ENCODE measurements around the gene AHNAK. TPM values are rescaled to one million over a fixed set of nuclear protein-coding genes. Genes with fewer than 3 reads are reported as not detected.

AHNAK gene
- total RNA-seq, 1 donor from 2014 or later: 296 TPM

DNA sequence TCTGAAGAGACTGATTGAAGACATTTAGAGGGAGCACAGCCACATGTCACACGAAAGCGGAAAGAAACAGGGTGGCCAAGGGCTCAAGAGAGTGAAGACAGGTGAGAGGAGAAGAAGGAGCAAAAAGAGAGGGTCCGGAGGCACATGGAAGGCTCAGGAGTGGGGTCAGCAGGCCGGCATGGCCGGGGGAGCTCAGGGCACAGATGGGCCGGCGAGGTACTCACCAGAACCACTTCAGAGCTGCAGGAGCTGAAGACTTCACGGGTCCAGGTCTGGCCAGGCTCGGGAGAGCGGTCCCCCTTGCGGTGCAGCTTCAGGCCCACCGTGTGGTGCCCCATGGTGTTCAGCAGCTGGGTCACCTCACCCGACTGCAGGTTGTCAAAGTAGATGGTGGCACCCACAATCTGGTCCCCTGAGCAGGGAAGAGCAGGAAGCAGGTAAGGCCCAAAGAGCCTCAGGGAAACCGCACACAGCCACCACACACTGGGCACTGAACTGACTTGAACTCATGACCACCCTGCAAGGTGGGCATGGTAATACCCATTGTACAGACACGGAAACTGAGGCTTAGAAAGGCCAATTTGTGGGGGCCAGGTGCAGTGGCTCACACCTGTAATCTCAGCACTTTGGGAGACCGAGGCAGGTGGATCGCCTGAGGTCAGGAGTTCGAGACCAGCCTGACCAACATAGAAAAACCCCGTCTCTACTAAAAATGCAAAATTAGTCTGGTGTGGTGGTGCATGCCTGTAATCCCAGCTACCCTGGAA lies 11.6 kb downstream of the AHNAK start:
- DNase-seq (ENCODE audit: low read depth): no peak
- no peak overlapping the region for H3K4me3 ChIP-seq (ENCODE audit: low read depth, low read length)
- TF ChIP-seq, protein P1, sequence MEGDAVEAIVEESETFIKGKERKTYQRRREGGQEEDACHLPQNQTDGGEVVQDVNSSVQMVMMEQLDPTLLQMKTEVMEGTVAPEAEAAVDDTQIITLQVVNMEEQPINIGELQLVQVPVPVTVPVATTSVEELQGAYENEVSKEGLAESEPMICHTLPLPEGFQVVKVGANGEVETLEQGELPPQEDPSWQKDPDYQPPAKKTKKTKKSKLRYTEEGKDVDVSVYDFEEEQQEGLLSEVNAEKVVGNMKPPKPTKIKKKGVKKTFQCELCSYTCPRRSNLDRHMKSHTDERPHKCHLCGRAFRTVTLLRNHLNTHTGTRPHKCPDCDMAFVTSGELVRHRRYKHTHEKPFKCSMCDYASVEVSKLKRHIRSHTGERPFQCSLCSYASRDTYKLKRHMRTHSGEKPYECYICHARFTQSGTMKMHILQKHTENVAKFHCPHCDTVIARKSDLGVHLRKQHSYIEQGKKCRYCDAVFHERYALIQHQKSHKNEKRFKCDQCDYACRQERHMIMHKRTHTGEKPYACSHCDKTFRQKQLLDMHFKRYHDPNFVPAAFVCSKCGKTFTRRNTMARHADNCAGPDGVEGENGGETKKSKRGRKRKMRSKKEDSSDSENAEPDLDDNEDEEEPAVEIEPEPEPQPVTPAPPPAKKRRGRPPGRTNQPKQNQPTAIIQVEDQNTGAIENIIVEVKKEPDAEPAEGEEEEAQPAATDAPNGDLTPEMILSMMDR (conservative IDR thresholded peaks at IDR 0.05; ENCODE audit: low read depth, low read length): no peak

DNA sequence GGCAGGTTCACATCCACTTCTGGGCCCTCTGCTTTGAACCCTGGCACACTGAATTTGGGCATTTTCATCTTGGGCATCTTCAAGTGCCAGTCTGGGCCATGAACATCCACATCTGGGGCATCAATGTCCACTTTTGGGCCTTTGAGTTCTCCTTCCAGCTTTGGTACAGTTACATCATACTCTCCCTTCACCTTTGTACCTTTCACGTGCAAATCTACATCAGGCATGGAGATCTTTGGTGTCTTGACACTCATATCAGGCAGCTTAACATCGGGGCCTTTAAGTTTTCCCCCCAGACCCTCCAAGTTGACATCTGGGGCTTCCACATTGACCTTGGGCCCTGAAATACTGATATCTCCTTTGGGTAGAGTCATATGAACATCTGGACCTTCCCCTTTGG lies 14.5 kb downstream of the AHNAK start:
- DNase-seq (ENCODE audit: low read depth): no peak
- H3K4me3 ChIP-seq (ENCODE audit: low read depth, low read length): no peak overlapping the region
- TF ChIP-seq, protein P1 (conservative IDR thresholded peaks at IDR 0.05; ENCODE audit: low read depth, low read length): no peak

- no peak overlapping the region for H3K4me3 ChIP-seq (ENCODE audit: low read depth, low read length)
- DNase-seq (ENCODE audit: low read depth): no peak
- TF ChIP-seq, protein P1 (conservative IDR thresholded peaks at IDR 0.05; ENCODE audit: low read depth, low read length): no peak
Measured at GRCh38 chr11:62516736-62517371, 29.8 kb downstream of the AHNAK start.

- no peak for DNase-seq (ENCODE audit: low read depth)
- no peak overlapping the region for H3K4me3 ChIP-seq (ENCODE audit: low read depth, low read length)
- TF ChIP-seq, protein P1 (conservative IDR thresholded peaks at IDR 0.05; ENCODE audit: low read depth, low read length): no peak
Measured at GRCh38 chr11:62514151-62514550, 32.5 kb downstream of the AHNAK start.

GRCh38 chr11:62513626-62514025 lies 33.0 kb downstream of the AHNAK start:
- TF ChIP-seq, protein P1 (conservative IDR thresholded peaks at IDR 0.05; ENCODE audit: low read depth, low read length): no peak
- H3K4me3 ChIP-seq (ENCODE audit: low read depth, low read length): no peak overlapping the region
- no peak for DNase-seq (ENCODE audit: low read depth)

GRCh38 chr11:62512961-62513360 lies 33.6 kb downstream of the AHNAK start:
- TF ChIP-seq, protein P1 (conservative IDR thresholded peaks at IDR 0.05; ENCODE audit: low read depth, low read length): no peak
- no peak for DNase-seq (ENCODE audit: low read depth)
- no peak overlapping the region for H3K4me3 ChIP-seq (ENCODE audit: low read depth, low read length)
